ENCODE results near the gene GPR26. TPM values are rescaled to one million over a fixed set of nuclear protein-coding genes. Genes with fewer than 3 reads are reported as not detected.

Gene GPR26
- total RNA-seq, 4 donors from 2014 or later = not detected

GRCh38 chr10:123621492-123621891 lies 44.7 kb upstream of the GPR26 start:
- DNase-seq (ENCODE audit: low spot score in 2 of 2) = peak in 1 of 2 donors; percentile 55
- Histone ChIP-seq H3K4me3 (no peak overlapping the region), H3K9me3 (no peaks in the 10 kb centered on the region), H3K27me3 (peaks cover 7% of the 10 kb centered on the region), H3K36me3 (no peaks in the 10 kb centered on the region), H3K27ac (no peak overlapping the region), H3K4me1 (no peaks in the 10 kb centered on the region)
- TF ChIP-seq POLR2A (IDR thresholded peaks at IDR 0.05) (no peak), EP300 (IDR thresholded peaks at IDR 0.05) (no peak), POLR2AphosphoS5 (IDR thresholded peaks at IDR 0.05) (no peak), CTCF (IDR thresholded peaks at IDR 0.05) (no peak)
- 60% methylated on average over 2 of the region's 2 CpGs for WGBS

- Histone ChIP-seq H3K4me3 (no peak overlapping the region), H3K4me1 (no peaks in the 10 kb centered on the region), H3K9me3 (no peaks in the 10 kb centered on the region), H3K27ac (no peak overlapping the region), H3K36me3 (no peaks in the 10 kb centered on the region), H3K27me3 (peaks cover 7% of the 10 kb centered on the region)
- no peak for DNase-seq (ENCODE audit: low spot score in 2 of 2)
- WGBS = 44% methylated on average over 2 of the region's 2 CpGs
- TF ChIP-seq EP300 (IDR thresholded peaks at IDR 0.05) = no peak
- TF ChIP-seq POLR2AphosphoS5 (IDR thresholded peaks at IDR 0.05) = no peak
- TF ChIP-seq POLR2A (IDR thresholded peaks at IDR 0.05) = no peak
- TF ChIP-seq CTCF (IDR thresholded peaks at IDR 0.05) = no peak
Measured at GRCh38 chr10:123621916-123622315, 44.2 kb upstream of the GPR26 start.

GRCh38 chr10:123622381-123622780 lies 43.8 kb upstream of the GPR26 start:
- WGBS = 63% methylated on average over 2 of the region's 3 CpGs
- H3K36me3 ChIP-seq = no peaks in the 10 kb centered on the region
- peak in 1 of 2 donors; percentile 18 for DNase-seq (ENCODE audit: low spot score in 2 of 2)
- peaks cover 7% of the 10 kb centered on the region for H3K27me3 ChIP-seq
- H3K27ac ChIP-seq = no peak overlapping the region
- no peak overlapping the region for H3K4me3 ChIP-seq
- TF ChIP-seq CTCF (IDR thresholded peaks at IDR 0.05) (no peak), POLR2A (IDR thresholded peaks at IDR 0.05) (no peak), EP300 (IDR thresholded peaks at IDR 0.05) (no peak), POLR2AphosphoS5 (IDR thresholded peaks at IDR 0.05) (no peak)
- no peaks in the 10 kb centered on the region for H3K9me3 ChIP-seq
- no peaks in the 10 kb centered on the region for H3K4me1 ChIP-seq

GRCh38 chr10:123624086-123624485 lies 42.1 kb upstream of the GPR26 start:
- no peak for TF ChIP-seq CTCF (IDR thresholded peaks at IDR 0.05)
- no peak for TF ChIP-seq EP300 (IDR thresholded peaks at IDR 0.05)
- no peak for TF ChIP-seq POLR2AphosphoS5 (IDR thresholded peaks at IDR 0.05)
- TF ChIP-seq POLR2A (IDR thresholded peaks at IDR 0.05) = no peak
- H3K4me1 ChIP-seq = no peaks in the 10 kb centered on the region
- WGBS = 68% methylated on average over 2 of the region's 2 CpGs
- peaks cover 7% of the 10 kb centered on the region for H3K27me3 ChIP-seq
- H3K27ac ChIP-seq = no peak overlapping the region
- H3K36me3 ChIP-seq = no peaks in the 10 kb centered on the region
- no peak for DNase-seq (ENCODE audit: low spot score in 2 of 2)
- no peaks in the 10 kb centered on the region for H3K9me3 ChIP-seq
- no peak overlapping the region for H3K4me3 ChIP-seq

- H3K9me3 ChIP-seq = no peaks in the 10 kb centered on the region
- DNase-seq (ENCODE audit: low spot score in 2 of 2) = peak in 1 of 2 donors; percentile 52
- H3K27ac ChIP-seq = no peak overlapping the region
- WGBS = 69% methylated on average over 3 of the region's 3 CpGs
- no peaks in the 10 kb centered on the region for H3K4me1 ChIP-seq
- no peak overlapping the region for H3K4me3 ChIP-seq
- TF ChIP-seq EP300 (IDR thresholded peaks at IDR 0.05) (no peak), POLR2AphosphoS5 (IDR thresholded peaks at IDR 0.05) (no peak), POLR2A (IDR thresholded peaks at IDR 0.05) (no peak), CTCF (IDR thresholded peaks at IDR 0.05) (no peak)
- H3K36me3 ChIP-seq = no peaks in the 10 kb centered on the region
- peaks cover 12% of the 10 kb centered on the region for H3K27me3 ChIP-seq
Measured at GRCh38 chr10:123633106-123633505, 33.0 kb upstream of the GPR26 start.

Measured in suprapubic skin (tissue), 4 donors.